HEK293 (cell line): Measurements from ENCODE around the gene NUP210.
A peak's percentile ranks its signal among the peaks of the same experiment; 100 is the strongest.

Experiments used
- CTCF ChIA-PET: fragments of 350-600 bp; formaldehyde crosslinking; extraction: SDS; loops from one replicate; lab custom pipeline; 2021; ENCODE audit warnings: antibody characterized with exemption; lab: Yijun Ruan, JAX
- POLR2A ChIA-PET: fragments of 300-600 bp; formaldehyde crosslinking; extraction: SDS; loops from one replicate; lab custom pipeline; 2020; ENCODE audit warnings: antibody characterized with exemption, inconsistent platforms; lab: Yijun Ruan, JAX
- H3K27ac ChIP-seq: fragments of 200-500 bp; sonication (Bioruptor generic); 2 replicates; pipeline ENCODE4 v1.5.1; 2014; ENCODE audit warnings: low read depth, low read length, control low read depth, inconsistent platforms; ENCODE audit errors: extremely low read depth
- H3K36me3 ChIP-seq, 2 experiments: fragments of 200-500 bp in 1 of 2; sonication (Bioruptor generic) in 1 of 2; 1 replicate in 1 of 2; 2 replicates in 1 of 2; pipeline ENCODE4 v1.5.1; 2014 to 2017; ENCODE audit warnings: inconsistent platforms in 2 of 2, low read length in 2 of 2; ENCODE audit not compliant: control insufficient read depth in 2 of 2, insufficient read depth in 1 of 2
- H3K4me1 ChIP-seq: fragments of 200-500 bp; sonication (Bioruptor generic); 2 replicates; pipeline ENCODE4 v1.5.1; 2014; ENCODE audit warnings: mild to moderate bottlenecking, low read length, inconsistent platforms; ENCODE audit not compliant: control insufficient read depth, insufficient read depth
- H3K4me3 ChIP-seq: 2 replicates; pipeline ENCODE4 v1.5.1; 2011; ENCODE audit warnings: low read depth, mild to moderate bottlenecking, control low read depth, low read length, moderate library complexity
- H3K9me3 ChIP-seq: fragments of 200-500 bp; sonication (Bioruptor generic); 2 replicates; pipeline ENCODE4 v1.5.1; 2014; ENCODE audit warnings: low read depth, low read length, inconsistent platforms; ENCODE audit not compliant: control insufficient read depth, insufficient read depth
- BCL11A ChIP-seq: fragments of 450-650 bp; formaldehyde crosslinking; IDR thresholded peaks from 2 replicates; pipeline ENCODE4 v1.5.1; 2016; ENCODE audit warnings: low read depth, missing biosample characterization, missing genetic modification characterization
- BCL6B ChIP-seq: fragments of 450-650 bp; formaldehyde crosslinking; IDR thresholded peaks from 2 replicates; pipeline ENCODE4 v1.5.1; 2017; ENCODE audit warnings: missing biosample characterization, missing genetic modification characterization
- ELK4 ChIP-seq: IDR thresholded peaks from 2 replicates; pipeline ENCODE4 v1.6.1; 2011; ENCODE audit warnings: mild to moderate bottlenecking, low read depth, low read length, borderline replicate concordance
- GLIS1 ChIP-seq: fragments of 450-650 bp; formaldehyde crosslinking; IDR thresholded peaks from 2 replicates; pipeline ENCODE4 v1.5.1; 2016; ENCODE audit warnings: missing biosample characterization, missing genetic modification characterization
- RBAK ChIP-seq: fragments of 450-650 bp; formaldehyde crosslinking; IDR thresholded peaks from 2 replicates; pipeline ENCODE4 v1.5.1; 2016; ENCODE audit warnings: missing biosample characterization, missing genetic modification characterization
- ZBTB10 ChIP-seq: fragments of 450-650 bp; formaldehyde crosslinking; IDR thresholded peaks from 2 replicates; pipeline ENCODE4 v1.5.1; 2016; ENCODE audit warnings: missing biosample characterization, missing genetic modification characterization
- ZBTB20 ChIP-seq: fragments of 450-650 bp; formaldehyde crosslinking; IDR thresholded peaks from 2 replicates; pipeline ENCODE4 v1.5.1; 2016; ENCODE audit warnings: missing biosample characterization, missing genetic modification characterization
- ZFP41 ChIP-seq: fragments of 450-650 bp; formaldehyde crosslinking; IDR thresholded peaks from 2 replicates; pipeline ENCODE4 v1.5.1; 2016; ENCODE audit warnings: missing biosample characterization, missing genetic modification characterization, borderline replicate concordance
- ZNF155 ChIP-seq: fragments of 450-650 bp; formaldehyde crosslinking; IDR thresholded peaks from 2 replicates; pipeline ENCODE4 v1.5.1; 2016; ENCODE audit warnings: missing biosample characterization, missing genetic modification characterization
- ZNF169 ChIP-seq: fragments of 450-650 bp; formaldehyde crosslinking; IDR thresholded peaks from 2 replicates; pipeline ENCODE4 v1.5.1; 2016; ENCODE audit warnings: missing biosample characterization, missing genetic modification characterization
- ZNF19 ChIP-seq: fragments of 450-650 bp; formaldehyde crosslinking; IDR thresholded peaks from 2 replicates; pipeline ENCODE4; 2016; ENCODE audit warnings: missing biosample characterization, missing genetic modification characterization, low read depth
- ZNF280C ChIP-seq: fragments of 450-650 bp; formaldehyde crosslinking; IDR thresholded peaks from 2 replicates; pipeline ENCODE4 v1.5.1; 2016; ENCODE audit warnings: missing biosample characterization, missing genetic modification characterization
- ZNF311 ChIP-seq: fragments of 450-650 bp; formaldehyde crosslinking; IDR thresholded peaks from 2 replicates; pipeline ENCODE4 v1.5.1; 2017; ENCODE audit warnings: missing biosample characterization, missing genetic modification characterization, borderline replicate concordance
- ZNF426 ChIP-seq: fragments of 450-650 bp; formaldehyde crosslinking; IDR thresholded peaks from 2 replicates; pipeline ENCODE4 v1.5.1; 2017; ENCODE audit warnings: missing biosample characterization, missing genetic modification characterization, mild to moderate bottlenecking, inconsistent platforms, moderate library complexity
- ZNF501 ChIP-seq: fragments of 450-650 bp; formaldehyde crosslinking; IDR thresholded peaks from 2 replicates; pipeline ENCODE4 v1.5.1; 2016; ENCODE audit warnings: missing biosample characterization, missing genetic modification characterization
- ZNF518A ChIP-seq: fragments of 450-650 bp; formaldehyde crosslinking; conservative IDR thresholded peaks from 2 replicates; pipeline ENCODE4 v1.5.1; 2016; ENCODE audit warnings: low read depth, missing biosample characterization, missing genetic modification characterization
- ZNF571 ChIP-seq: fragments of 450-650 bp; formaldehyde crosslinking; IDR thresholded peaks from 2 replicates; pipeline ENCODE4 v1.5.0; 2017; ENCODE audit warnings: missing biosample characterization, missing genetic modification characterization
- ZNF580 ChIP-seq: fragments of 450-650 bp; formaldehyde crosslinking; IDR thresholded peaks from 2 replicates; pipeline ENCODE4 v1.5.1; 2016; ENCODE audit warnings: missing biosample characterization, missing genetic modification characterization
- ZNF660 ChIP-seq: fragments of 450-650 bp; IDR thresholded peaks from 2 replicates; pipeline ENCODE4 v1.5.1; 2018; ENCODE audit warnings: missing biosample characterization, mild to moderate bottlenecking, missing genetic modification characterization
- ZNF76 ChIP-seq: fragments of 450-650 bp; formaldehyde crosslinking; IDR thresholded peaks from 2 replicates; pipeline ENCODE4; 2016; ENCODE audit warnings: low read depth, missing biosample characterization, missing genetic modification characterization, borderline replicate concordance
- ZNF776 ChIP-seq: fragments of 450-650 bp; formaldehyde crosslinking; IDR thresholded peaks from 2 replicates; pipeline ENCODE4 v1.5.0; 2017; ENCODE audit warnings: missing biosample characterization, missing genetic modification characterization, borderline replicate concordance

The NUP210 gene

GRCh38 chr3:13420045-13420830, at the start of gene NUP210 (continued):
- TF ChIP-seq BCL6B (no peak), ZBTB20 (tag by site-specific recombination) (peak; percentile 37; the same call in 1 of the 2 replicates), ZNF155 (tag by site-specific recombination) (no peak), ZNF501 (tag by site-specific recombination) (no peak), GLIS1 (tag by site-specific recombination) (no peak), BCL11A (no peak), ZNF19 (tag by site-specific recombination) (no peak), ZNF76 (tag by site-specific recombination) (no peak), ZNF660 (tag by site-specific recombination) (0 out of 2 replicates have a peak, but pooled peaks have one; percentile 23), ZBTB10 (tag by site-specific recombination) (0 out of 2 replicates have a peak, but pooled peaks have one; percentile 28), ZNF169 (tag by site-specific recombination) (no peak), ZNF580 (tag by site-specific recombination) (no peak), ZNF311 (tag by site-specific recombination) (no peak)

- Histone ChIP-seq H3K4me1 (no peaks in the 10 kb centered on the region), H3K9me3 (no peaks in the 10 kb centered on the region), H3K4me3 (no peak overlapping the region), H3K36me3 (no peaks in the 10 kb centered on the region), H3K27ac (no peak overlapping the region)
- POLR2A ChIA-PET: interaction anchor here (1.5 kb wide), 1 partner anchor 13 kb away, joined by 3 read pairs; the partner anchor contains the start of gene HDAC11
- CTCF ChIA-PET: interaction anchor here (0.7 to 1.9 kb wide), 4 partner anchors 14 to 327 kb away, joined by 3 to 4 read pairs (median 3); no protein-coding TSS in a partner anchor
- no peak for TF ChIP-seq ZNF280C
- TF ChIP-seq ZFP41: no peak
- TF ChIP-seq BCL11A: no peak
- TF ChIP-seq GLIS1 (tag by site-specific recombination): no peak
- no peak for TF ChIP-seq ZNF426 (tag by site-specific recombination)
- no peak for TF ChIP-seq ELK4
- no peak for TF ChIP-seq ZNF518A
- no peak for TF ChIP-seq ZNF571 (tag by site-specific recombination)
- no peak for TF ChIP-seq RBAK (tag by site-specific recombination)
- no peak for TF ChIP-seq ZNF776 (tag by site-specific recombination)
Observed at GRCh38 chr3:13466781-13467180, 46.7 kb upstream of the NUP210 start.
